HG02571 (cell line): ENCODE measurements around the gene OR51I1.

ENCODE experiments used
- ATAC-seq: cut with Tn5 transposase; IDR thresholded peaks from one replicate; pipeline ENCODE4 v1.9.1; 2021; ENCODE audit warnings: mild to moderate bottlenecking, moderate library complexity; ENCODE audit not compliant: unreplicated experiment

The OR51I1 gene, protein sequence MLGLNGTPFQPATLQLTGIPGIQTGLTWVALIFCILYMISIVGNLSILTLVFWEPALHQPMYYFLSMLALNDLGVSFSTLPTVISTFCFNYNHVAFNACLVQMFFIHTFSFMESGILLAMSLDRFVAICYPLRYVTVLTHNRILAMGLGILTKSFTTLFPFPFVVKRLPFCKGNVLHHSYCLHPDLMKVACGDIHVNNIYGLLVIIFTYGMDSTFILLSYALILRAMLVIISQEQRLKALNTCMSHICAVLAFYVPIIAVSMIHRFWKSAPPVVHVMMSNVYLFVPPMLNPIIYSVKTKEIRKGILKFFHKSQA

DNA sequence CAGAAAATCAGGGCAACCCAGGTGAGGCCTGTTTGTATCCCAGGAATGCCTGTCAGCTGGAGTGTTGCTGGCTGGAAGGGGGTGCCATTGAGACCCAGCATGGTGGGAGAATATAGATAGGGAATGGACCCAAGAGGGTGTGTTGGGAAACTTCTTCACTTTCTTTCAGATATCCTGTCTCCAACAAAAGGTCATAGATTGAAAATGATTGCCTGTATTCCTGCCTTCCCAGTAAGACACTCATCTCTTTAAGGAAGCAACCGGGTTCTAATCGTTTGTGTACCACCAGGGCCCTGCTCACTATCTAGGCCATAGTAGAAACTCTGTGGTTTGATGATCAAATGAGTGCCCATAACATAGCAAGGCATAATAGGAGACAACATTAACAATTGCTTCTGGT, at the start of gene OR51I1:
OR51I1 (minus strand) TSS at position 101 of the 400 bp plus-strand sequence; CDS start at position 101, 0 bp downstream.
- no peak for ATAC-seq

DNA sequence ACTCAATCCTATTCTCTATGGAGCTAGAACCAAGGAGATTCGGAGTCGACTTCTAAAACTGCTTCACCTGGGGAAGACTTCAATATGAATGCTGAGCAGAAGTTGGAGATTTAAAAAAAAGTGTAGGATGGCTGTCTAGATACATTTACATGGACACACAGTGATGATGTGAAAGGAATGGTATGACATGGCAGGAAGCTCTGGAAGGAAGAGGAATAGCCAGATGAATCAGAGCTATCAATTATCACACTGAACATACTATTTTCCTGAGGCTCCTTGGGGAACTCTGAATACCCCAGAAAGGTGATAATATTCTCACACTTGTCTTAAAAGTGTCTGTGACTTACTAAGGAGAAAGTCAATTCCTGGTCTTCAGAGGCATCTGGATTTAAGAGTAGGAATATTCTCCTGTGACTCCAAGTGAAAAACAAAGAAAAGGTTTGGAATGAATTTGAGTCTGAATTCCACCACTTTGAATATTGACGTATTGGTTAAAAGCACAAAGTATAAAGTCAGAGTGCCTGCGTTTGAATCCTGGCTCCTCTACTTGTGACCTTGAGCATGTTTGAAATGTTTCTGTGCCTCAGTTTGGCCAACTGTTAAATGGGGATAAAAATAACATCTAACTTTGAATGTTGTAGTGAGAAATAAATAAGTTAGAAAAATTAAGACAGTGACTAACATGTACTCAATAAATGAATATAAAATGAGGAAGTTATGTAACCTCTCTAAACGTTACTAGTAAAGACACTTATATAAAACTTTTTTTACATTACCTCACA, 48.5 kb upstream of the OR51I1 start:
- no peak for ATAC-seq

DNA sequence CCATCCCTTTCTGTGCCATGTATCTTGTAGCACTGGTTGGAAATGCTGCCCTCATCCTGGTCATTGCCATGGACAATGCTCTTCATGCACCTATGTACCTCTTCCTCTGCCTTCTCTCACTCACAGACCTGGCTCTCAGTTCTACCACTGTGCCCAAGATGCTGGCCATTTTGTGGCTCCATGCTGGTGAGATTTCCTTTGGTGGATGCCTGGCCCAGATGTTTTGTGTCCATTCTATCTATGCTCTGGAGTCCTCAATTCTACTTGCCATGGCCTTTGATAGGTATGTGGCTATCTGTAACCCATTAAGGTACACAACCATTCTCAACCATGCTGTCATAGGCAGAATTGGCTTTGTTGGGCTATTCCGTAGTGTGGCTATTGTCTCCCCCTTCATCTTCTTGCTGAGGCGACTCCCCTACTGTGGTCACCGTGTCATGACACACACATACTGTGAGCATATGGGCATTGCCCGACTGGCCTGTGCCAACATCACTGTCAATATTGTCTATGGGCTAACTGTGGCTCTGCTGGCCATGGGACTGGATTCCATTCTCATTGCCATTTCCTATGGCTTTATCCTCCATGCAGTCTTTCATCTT, 47.6 kb upstream of the OR51I1 start:
- ATAC-seq = no peak

DNA sequence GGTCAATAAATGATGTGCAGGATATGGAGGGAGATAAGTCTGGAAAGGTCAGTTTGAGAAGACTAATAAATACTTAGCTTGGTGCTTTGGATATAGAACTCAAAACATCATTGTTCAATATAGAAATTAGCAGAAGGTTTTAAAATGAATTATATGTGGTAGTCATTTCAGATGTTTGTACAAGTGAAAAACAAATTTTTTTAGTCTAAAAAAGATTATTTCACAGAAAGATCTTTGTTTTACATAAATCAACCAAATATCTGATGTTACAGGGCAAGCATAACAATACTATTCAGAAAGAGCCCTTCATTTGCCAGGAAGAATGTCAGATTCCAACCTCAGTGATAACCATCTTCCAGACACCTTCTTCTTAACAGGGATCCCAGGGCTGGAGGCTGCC, 47.1 kb upstream of the OR51I1 start, which contains the start of gene OR52D1:
OR52D1 (plus strand) TSS at position 301 of the 400 bp plus-strand sequence; CDS start at position 323, 22 bp downstream.
- ATAC-seq = no peak

DNA sequence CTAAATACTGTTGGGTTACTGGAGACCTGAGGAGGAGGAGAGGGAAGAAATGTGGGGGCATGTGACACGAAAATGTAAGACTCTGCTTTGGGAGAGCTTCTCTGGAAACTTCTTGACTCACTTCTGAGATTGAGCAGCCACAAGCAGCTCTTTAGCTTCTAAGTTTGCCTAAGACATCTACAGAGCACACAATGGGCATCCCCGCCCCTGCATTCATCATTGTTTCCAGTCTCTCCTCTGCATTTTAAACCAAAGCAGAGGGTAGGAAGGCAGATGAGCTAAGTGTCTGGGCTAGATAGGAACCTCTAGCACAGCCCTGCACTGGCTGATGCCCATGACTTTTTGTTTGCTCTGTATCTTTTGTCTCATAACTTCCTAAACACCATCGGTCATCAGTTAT, 45.1 kb upstream of the OR51I1 start:
- no peak for ATAC-seq

DNA sequence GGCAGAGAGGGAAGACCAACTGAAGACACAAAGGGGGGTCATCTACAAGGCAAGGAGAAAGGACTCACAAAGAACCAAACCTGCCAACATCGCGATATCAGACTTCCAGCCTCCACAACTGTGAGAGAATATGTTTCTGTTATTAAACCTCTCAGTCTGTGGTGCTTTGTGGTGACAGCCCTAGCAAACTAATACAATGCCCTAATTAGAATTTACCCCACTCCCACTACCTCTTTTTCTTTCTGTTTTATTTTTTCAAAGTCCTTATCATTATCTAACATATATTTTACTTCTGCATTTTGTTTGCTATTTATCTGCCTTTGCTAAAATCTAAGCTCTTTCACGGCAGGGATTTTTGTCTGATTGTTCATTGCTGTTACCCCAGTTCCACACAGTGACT, 44.7 kb upstream of the OR51I1 start:
- no peak for ATAC-seq

DNA sequence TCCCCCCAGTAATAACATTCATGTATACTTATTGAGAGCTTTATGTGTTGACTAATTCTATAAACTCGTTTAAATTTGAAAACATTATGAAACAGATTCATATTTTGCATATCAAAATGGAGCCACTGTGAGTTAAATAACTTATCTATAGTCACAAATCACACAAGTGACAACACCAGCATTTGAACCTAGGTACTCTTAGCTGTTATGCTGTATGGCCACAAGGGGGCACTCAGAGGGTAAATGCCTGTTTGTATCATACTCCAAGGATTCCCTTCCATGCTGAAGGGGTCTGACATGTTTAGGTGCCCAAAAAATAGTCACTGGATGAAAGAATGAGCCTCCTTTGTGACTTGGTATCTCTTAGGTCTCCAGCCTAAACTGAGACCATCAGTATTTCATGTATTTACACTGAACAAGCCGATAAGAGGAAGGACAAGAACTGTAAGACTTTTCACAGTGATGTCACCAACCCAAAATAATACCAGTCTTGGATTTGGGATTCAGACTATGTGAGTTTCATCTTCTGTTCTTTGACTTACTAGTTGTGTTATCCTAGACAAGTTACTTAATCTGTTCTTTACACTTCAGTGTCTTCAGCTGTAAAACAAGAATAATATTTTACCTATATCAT, 35.0 kb upstream of the OR51I1 start:
- peak; percentile 63 for ATAC-seq

DNA sequence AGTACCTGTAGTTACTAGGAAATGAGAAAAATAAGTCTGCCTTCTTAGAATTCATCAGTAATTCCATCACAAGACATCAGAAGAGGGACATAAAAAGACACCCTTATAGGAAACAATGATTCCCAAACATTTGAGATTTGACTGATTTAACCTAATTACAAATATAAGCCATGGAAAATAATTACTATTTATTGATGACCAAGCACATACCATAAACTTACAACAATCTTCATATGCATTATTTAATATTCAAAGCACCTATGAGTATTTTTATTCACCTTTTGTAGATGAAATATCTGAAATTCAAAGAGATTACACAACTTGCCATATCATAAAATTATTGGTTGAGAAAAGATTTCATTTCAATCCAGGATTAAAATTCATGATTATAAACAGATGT, 32.6 kb upstream of the OR51I1 start:
- ATAC-seq = no peak

DNA sequence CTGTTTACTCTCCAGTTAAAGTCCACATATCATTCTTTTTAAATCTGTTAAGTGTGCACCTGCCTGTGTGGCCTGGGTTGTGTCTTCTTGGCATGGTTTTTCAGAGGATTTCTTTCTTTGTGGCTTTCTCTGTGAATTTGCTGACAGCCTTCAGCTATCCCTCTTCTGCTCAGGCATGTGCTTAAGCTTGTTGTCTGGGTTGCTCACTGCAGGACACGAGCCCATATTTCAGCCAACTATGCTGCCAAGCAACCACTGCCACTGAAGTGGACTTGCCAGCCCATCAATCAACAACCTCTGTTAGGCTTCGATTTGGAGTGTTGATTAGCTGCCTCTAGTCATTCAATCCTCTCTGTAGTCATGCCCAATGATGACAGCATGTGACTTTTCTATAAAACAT, 26.2 kb upstream of the OR51I1 start:
- no peak for ATAC-seq

DNA sequence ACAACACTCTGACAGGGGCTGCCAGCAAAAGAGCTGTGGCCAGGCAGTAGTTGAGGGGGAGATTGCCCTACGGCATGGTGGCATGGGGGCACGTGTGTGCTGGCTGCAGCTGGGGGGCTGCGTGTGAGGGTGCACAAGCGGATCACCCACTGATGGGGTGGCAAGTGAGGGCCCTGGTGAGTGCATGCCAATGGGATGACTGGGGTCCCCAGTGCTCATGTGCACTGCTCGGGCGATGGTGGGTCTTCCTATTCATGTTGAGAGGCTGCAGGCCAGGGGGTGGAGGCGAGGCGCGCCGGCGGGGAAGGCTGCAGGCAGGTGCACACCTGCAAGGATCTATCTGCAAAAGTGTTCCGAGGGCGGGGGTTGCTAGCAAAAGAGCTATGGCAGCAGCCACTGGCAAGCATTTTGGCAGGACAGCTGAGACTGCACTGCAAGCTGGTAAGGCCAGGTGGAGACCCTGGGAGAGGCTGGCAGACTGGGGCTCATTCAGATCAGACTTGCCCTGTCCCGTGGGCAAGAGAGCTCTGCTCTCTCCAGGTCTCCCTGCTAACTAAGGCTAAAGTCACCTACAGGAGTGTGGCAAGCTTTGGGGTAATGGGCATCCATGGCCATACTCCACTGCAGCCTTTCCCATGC, 19.8 kb upstream of the OR51I1 start:
- ATAC-seq = no peak

DNA sequence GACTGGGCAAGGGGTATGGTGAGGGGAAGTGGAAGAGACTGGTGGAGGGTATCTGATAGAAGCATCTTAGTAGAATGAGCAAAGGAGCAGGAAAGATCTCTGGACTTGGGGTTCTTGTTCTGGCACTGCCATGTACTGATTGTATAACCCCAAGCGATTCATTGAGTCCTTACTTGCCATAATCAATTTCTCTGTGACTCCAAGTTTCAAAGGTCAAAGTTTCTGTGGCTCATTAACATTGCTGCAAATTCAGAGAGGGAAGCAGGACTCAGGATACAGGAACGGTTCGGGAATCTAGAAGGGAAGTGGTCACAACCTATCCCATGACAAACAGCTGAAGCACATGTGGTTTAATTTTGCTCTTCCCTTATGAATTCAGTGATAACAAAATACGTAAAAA, 8.1 kb upstream of the OR51I1 start:
- ATAC-seq = no peak

DNA sequence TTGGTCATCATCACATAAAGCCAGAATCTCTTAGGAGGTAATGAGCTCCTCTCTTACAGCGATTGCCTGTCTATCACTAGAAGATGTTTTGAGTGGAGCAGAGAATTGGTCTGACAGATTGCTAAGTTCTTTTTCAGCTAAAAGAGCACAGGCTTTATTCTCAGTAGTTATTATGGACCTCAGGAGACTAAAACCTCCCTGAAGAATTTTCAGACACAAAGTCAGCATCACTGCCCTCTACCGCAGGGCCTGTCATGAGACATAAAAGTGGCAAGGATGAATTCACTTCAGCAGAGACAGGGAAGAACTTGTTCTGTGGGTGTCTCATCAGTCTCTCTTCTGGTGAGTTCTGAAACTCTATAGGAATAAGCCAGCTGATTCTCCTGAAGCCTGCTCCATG, 7.7 kb upstream of the OR51I1 start, which contains the start of gene OR51I2:
OR51I2 (plus strand) TSS at position 301 of the 400 bp plus-strand sequence. CDS start 4,166 bp downstream, outside the sequence.
- no peak for ATAC-seq

DNA sequence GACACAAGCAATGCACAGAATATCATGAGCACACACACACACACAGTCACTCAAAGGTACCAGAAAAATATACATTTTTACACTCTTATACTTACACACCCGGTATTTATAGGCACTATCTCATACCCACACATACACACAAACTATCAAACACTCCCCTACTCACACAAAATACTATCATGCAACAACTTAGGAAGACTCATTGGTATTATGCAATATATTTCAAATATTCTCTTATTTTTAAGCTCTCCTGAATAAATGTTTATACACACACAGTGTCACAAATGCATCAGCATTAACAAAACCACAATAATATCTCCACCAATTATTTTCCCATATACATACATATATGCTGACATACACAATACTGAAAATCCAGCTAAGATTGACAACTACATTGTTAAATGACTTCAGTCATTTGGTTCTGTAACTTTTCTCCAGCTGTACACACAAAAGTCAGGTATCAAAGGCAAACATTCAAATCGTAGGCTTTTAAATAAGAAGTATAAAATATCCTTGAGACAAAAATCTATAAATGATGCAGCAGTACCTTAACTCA, 2.6 kb upstream of the OR51I1 start:
- no peak for ATAC-seq

DNA sequence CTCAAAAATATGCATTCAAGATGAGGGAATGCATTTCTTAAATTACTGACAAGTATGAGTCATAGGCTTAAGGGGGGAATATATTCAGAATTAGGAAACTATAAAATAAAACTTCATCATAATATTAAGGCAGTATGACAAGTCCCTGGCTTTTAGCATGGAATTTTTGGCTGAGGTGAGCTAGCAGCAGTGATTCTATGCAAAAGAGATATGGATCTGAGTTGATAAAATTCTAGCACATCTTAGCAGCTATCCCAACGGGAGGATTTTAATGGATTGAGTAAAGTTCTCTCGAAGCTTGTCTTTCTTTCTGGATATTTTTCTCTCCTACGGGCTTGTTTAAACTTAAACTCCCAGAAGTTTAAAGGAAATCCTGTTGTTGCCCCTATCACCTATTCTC, 18.2 kb downstream of the OR51I1 start:
- no peak for ATAC-seq

DNA sequence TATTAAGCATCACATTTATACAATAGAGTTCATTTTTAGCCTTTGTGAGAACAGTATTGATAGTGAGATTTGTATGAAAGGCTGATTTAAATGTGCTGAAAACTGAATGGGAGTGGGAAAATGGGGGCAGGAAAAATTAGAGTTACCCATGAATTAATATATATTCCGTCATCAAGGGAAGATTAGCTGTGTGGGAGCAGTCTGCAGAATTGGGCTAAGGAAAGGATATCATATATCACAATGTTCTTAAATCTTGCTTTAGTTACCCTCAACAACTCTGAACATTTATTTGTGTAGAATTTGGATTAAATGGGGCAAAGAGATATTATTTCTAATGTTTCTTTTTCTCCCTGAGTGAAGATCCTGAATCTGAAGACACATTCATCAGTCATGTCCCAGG, 19.5 kb downstream of the OR51I1 start, which contains the start of gene OR51Q1:
OR51Q1 (plus strand) TSS at position 301 of the 400 bp plus-strand sequence; CDS start at position 391, 90 bp downstream.
- no peak for ATAC-seq

DNA sequence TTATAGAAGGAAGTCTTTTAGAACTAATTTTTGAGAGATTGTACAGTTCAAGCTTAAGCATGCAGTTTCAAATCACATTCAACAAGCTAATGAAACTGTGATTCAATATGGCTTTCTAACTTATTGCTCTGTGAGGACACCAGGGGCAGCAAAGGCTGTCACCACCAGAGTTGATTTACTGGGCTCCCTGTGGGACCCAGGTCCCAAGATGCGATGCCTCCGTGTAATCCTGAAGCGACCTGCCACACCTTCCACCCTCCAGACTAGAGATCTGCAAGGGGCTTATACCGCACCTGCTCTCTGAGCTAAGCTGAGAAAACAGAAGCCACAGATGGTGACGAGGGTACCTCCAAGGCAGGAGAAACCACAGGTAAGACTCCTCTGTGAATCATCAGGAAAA, 20.3 kb downstream of the OR51I1 start:
- no peak for ATAC-seq

DNA sequence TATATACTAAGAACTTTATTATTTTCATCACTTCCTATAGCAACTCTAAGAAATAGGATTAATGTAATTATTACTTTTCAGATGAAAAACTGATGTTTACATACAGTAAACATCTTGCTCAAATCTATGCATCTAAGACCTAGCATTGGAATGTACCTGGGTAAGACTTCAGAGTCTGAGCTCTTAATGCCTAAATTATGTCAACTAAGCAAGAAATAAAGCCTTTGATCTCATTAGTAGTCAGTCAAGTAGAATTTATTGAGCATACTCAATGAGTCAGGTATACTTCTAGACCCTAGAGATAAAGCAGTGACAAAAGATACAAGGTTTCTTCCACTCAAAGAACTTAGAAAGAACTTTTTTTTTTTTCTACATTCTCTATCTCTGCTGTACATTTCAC, 36.1 kb downstream of the OR51I1 start:
- no peak for ATAC-seq

DNA sequence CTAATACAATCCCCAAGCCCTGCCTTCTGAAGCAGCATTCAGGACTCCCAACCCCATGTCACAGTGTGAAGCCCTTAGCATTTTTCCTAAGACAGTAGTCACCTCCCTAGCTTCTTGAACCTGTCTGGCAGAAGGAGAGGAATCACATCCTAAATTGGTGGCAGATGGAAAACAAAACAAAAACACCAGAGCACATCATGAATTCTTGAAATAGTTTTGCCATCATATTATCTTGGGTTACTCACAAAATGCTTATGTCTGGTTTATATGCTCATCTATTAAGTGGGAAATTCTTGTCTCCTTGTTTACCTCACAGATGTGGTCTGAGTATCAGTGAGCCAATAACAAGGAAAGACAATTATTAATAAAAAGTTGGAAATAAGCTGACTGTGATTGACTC, 42.4 kb downstream of the OR51I1 start:
- ATAC-seq = no peak

DNA sequence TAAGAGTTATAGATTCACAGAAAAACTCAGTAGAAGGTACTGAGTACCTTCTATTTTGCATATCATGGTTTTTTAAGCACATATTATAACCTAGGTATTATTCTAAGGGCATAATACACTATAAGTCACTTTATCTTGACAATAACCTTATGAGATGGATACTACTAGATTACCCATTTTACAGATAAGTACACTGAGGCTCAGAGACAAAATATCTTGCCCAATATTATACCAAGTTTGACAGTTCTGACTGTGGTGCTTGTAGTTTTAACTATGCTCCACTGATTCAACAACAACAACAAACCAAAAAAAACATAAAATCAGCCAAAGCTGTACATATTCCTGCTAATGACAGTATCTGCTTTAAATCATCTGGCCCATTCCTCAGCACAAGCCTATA, 47.2 kb downstream of the OR51I1 start:
- ATAC-seq = no peak
